HG03139 (cell line): ENCODE measurements around the gene FANCI.
"Not testable (repeated sequence)": the region's sequence is repeated elsewhere in the genome, so short reads cannot be mapped to it uniquely, and the experiment has no call there.

Experiments
- ATAC-seq: cut with Tn5 transposase; IDR thresholded peaks from one replicate; pipeline ENCODE4 v1.9.1; 2021; ENCODE audit not compliant: unreplicated experiment

The FANCI gene

DNA sequence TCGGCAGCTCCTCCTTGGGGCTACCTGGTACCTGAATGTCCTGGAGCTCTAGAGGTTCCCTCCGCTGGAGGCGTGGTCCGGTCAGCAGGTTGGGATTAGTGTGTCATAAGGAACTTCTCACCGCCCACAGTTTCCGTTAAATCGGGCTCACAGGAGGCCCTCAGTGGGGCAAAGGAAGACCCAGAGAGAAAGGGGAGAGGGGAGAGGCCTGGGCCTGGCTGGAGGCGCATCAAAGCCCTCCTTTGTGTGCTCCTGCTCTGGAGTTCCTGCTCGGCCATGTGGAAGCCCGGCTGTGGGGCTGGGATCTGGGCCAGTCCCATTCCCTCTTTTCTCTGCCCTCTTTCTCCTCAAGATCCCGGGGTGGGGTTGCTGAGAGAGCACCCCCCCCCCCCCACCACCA is 22.2 kb upstream of the FANCI start, which contains the start of gene RLBP1:
RLBP1 (minus strand) TSS at position 37 of the 400 bp plus-strand sequence. CDS start 2,604 bp downstream, outside the sequence.
- ATAC-seq: no peak

DNA sequence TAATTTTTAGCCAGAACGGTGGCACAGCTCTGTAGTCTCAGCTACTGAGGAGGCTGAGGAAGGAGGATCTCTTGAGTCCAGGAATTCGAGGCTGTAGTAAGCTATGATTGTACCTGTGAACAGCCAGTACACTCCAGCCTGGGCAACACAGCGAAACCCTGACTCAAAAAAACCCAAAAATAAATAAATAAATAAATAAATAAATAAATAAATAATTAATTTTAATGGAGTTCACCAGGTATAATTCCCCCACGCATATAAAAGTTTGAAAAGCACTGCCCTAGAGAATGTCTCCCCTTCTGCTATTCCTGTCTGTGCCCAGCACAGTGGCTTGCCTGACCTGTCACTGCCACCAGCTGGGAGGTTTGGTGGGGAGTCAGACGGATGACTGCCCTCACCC is 18.2 kb upstream of the FANCI start:
- no peak for ATAC-seq

DNA sequence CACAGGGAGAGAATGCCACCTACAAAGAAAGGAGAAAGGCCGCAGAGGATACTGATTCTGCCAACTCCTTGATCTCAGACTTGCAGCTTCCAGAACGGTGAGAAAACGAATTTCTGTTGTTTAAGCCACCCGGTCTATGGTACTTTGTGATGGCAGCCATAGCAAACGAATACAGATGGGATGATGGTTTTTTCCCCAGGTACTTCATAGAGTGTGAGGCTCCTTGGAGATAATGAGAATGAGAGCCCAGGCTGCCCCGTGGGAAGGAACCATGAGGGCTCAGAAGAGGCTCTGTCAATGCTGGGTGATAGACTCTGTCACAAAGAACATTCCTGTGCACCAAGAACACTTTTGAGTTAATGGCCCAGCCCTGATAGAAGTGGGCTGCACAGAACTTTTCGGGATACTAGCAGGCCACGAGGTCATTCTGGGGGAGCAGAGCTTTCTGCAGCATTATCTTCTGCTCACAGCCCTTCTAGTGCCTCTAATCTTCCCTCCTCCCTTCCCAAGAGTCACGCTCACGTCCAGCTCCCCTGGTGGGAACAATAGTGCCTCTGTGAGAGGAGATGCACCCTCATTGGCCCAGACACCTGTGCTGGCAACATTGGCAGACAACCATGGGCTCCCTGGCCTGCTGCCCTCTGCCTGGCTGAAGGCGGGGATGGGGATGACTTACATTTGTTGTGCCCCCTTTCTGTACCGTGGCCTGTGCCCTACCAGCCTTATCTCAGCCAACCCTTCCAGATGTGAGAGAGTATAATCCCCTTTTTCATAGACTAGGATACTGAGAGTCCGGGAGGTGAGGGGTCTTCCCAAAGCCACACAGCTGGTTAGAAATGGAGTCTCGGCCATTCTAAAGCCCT is 17.2 kb upstream of the FANCI start:
- no peak for ATAC-seq

DNA sequence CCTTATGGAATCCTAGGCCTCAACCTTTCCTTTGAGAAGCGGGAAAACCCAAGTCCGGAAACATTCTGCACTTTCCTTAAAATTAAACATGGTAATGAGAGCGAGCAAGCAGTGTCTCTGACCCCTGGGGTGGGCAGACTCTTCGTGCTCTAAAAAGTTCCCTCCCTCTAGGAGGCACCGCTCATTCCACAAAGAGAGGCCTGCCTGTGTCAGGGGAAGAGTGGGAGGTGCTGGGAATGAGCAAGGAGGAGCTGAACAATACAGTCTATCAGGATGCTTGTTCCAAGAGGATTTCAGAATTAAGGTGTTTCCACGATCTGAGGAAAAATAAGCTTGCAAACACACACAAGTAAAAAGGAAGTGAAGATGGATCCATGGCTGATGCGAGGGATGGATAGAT is 16.4 kb upstream of the FANCI start:
- no peak for ATAC-seq

DNA sequence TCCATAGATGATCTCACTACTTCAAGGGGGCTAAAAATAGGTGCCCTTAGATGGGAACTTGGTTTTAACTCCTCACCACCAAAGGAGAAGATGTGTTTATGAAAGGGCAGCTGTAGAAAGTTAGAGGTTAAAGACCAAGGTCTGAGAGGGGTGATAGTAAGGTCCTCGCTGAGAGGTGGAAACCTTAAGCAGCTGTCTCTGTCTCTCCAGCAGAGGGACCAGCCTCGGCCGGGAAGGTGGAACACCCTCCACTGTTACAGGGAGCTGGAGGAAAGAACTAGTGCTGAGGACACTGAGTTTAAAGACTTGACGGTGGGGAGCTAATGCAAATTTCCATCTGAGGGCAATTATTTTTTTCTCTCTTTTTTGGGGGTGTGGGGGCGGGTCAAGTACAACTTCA is 13.5 kb upstream of the FANCI start:
- no peak for ATAC-seq

DNA sequence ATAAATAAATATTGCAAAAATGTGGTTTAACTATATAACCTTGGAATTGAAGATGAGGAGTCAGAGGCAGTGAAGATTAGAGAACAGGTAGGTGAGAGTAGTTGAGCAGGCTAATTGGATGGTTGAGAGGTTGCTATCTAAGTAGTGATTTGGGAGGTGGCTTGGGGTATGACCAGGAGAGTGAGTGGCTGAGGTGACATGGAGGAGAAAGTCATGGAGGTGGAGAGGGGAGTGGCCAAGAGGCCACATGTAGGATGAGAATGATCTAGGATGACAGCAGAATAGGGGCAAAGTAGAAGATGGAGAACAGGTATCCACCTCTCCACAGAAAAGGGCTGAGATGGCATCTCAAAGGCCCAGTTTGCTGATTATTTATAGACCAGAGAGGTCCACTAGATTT is 11.9 kb upstream of the FANCI start:
- ATAC-seq: no peak

DNA sequence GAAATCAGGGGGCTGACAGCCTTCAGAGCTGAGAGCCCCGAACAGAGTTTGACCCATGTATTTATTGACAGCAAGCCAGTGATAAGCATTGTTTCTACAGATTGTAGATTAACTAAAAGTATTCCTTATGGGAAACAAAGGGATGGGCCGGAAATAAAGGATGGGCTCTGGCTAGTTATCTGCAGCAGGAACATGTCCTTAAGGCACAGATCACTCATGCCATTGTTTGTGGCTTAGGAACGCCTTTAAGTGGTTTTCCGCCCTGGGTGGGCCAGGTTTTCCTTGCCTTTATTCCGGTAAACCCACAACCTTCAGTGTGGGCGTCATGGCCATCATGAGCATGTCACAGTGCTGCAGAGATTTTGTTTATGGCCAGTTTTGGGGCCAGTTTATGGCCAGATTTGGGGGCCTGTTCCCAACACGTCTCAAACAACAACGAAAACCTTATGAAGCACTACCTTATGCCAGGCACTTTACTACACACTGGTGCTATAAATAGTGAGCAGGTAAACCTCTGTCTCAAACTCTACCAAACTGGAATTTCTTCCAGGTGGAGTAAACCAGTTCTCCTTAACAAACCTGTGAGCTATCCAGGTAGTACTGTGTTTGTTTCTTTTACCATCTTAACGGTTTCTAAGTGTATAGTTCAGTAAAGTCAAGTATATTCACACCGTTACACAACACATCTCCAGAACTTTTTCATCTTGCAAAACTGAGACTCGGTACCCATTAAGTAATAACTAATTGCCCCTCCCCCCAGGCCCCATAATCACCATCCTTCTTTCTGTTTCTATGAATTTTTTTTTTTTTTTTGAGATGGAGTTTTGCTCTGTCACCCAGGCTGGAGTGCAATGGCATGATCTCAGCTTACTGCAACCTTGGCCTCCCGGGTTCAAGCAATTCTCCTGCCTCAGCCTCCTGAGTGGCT is 3.6 kb upstream of the FANCI start:
- not testable (repeated sequence) for ATAC-seq

DNA sequence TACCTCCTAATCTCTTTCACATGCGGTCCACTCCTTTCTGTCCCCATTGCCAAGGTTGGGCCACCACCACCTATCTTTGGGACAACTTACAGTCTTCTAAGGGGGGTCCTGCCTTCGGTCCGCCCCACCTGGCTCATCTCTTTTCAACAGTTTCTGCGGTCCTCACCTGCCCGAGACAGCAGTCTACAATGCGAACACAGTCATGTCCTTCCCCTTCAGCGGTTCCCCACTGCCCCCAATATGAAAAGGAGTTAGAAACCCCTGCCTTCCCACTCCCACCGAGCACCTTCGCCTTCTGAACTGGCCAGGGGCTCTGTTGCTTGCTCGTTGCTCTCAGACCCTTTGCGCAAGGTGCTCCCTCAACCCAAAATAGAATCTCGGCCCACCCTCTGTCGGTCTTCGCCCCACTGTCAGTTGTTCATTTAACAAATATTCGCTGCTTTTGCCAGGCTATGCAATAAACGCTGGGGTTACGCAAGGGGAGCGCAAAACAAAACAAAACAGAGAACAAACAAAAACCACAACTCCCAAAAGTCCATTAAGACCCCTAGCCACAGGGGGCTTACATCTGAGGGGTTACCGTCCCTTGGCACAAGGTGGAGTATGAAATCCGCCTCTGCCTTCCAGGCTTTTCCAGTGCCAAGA is 611 bp upstream of the FANCI start:
- ATAC-seq: no peak

DNA sequence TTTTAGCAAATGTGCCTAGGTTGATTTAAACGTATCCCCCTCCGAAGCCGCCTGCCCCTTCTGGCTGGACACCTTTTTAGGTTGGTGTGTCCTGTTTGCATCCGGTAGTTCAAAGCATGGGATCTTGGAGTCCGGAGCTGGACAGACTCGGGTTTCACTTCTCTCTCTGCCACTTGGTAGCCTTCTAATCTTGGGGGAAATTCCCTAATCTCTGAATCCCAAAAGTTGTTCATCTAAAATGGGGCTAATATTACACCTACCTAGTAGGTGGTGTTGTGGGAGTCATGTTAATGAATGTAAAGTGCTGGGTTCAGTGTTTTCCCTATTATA is 760 bp downstream of the FANCI start:
- peak; percentile 17 for ATAC-seq

DNA sequence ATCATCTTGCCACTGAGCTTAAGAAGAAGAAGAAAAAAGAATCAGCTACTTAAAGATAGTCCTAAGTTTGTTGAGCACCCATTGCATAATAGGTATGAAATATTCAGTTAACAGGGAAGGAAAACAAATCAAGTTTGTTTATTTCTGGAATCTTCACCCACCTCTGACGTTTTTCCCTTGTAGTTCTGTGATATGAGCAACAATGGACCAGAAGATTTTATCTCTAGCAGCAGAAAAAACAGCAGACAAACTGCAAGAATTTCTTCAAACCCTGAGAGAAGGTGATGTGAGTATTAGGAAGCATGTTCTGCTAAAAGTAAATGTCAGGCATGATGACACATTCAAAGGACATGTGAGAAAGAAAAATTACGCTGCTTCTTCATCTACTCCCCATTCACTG is 3.7 kb downstream of the FANCI start:
- no peak for ATAC-seq

DNA sequence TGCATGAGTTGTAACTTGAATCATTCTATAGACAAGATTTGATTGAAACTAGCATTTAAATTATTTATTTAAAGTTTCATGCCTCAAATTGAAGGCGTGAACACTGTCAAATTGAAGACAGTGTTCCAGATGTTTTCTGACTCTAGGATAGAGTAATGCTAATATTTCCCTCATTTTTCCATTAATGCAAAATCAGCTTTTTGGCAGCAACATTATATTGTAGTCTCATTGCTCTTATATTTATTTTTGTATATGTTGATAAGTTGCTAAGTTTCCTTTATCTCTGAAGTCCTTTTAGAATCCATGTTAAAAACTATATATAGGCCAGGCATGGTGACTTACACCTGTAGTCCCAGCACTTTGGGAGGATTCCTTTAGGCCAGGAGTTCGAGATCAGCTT is 4.8 kb downstream of the FANCI start:
- no peak for ATAC-seq

DNA sequence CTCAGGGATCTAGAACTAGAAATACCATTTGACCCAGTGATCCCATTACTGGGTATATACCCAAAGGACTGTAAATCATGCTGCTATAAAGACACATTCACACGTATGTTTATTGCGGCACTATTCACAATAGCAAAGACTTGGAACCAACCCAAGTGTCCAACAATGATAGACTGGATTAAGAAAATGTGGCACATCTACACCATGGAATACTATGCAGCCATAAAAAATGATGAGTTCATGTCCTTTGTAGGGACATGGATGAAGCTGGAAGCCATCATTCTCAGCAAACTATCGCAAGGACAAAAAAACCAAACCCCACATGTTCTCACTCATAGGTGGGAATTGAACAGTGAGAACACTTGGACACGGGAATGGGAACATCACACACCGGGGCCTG is 6.4 kb downstream of the FANCI start:
- not testable (repeated sequence) for ATAC-seq

DNA sequence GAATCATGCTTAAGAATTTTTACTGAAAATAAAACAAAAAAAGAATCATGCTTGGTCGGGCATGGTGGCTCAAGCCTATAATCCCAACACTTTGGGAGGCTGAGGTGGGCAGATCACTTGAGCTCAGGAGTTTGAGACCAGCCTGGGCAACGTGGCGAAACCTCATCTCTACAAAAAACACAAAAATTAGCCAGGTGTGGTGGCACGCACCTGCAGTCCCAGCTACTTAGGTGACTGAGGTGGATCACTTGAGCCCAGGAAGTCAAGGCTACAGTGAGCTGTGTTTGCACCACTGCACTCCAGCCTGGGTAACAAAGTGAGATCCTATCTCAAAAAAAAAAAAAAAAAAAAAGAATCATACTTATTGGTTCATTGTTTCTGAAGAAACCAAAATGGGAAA is 33.5 kb downstream of the FANCI start:
- not testable (repeated sequence) for ATAC-seq

DNA sequence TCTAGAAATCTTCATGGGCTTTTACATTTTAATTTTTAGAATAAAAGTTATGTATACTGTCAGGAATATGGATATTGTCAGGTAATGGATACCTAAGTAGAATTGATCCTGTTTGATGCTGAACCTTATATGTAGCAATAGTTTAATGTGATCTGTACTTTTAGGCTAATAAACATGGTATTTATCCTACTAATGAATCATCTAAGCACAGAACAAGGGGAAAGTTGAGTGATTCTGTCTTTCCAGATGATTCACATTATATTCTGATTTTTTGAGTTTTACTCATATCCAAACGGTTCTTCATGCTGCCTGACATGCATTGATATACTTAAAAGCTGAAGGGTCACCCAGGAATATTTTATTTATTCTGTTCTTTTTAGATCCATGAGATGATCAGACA is 34.5 kb downstream of the FANCI start:
- no peak for ATAC-seq

DNA sequence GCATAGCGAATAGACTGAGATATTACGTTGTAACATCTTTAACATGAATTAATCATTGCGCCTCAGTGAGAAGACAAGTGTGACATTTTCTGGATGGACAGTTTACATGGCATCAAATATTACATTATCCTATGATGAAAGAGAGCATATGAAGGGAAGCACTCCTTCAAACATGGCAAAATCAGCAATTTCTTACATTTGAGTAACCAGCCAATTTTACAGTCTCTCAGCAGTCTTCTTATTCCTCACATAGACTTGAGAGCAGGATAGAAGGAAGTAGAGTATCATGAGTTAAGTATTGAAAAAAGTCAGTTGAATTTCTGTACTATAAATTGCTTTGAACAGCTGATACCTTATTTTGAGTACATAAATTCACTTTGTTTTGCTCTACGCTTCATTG is 38.9 kb downstream of the FANCI start:
- ATAC-seq: no peak

DNA sequence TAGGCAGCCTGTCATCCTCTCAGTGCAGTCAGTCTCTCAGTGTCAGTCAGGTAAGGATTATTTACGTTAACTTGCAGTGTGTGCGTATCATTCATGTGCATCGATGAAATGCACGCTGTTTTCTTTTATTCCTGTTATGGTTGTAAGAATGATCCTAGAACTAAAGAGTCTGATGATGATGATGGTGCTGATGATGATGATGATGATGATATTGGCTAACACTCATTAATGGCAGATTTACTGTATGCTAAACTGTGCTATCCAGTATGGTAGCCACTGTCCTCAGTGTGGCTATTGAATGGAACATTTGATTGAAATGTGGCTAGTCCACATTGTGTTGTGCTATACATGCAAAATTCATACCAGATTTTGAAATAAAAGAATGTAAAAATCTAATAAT is 39.4 kb downstream of the FANCI start:
- no peak for ATAC-seq

DNA sequence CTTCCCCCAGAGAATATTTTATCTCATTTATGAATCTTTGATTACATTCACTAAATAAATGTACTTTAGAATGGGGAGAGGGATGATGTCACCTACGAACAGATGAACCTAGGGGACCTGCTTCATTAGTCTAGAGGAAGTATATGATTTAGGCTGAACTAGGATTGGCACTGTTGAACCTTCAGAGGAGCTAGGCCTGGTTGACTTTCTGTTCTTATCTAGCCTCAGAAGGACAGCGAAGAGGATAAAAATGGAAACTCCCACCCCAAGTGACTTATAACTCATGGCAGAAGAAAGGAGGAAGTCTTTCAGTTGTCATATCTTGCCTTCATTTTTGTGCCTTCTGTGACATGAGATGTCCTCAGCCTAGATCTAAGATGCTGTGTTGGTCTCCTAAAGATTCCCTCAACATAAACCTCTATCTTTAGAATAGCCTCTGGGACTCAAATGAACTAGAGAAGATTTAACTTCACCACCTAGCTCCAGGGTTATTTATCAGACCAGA is 48.2 kb downstream of the FANCI start:
- no peak for ATAC-seq

DNA sequence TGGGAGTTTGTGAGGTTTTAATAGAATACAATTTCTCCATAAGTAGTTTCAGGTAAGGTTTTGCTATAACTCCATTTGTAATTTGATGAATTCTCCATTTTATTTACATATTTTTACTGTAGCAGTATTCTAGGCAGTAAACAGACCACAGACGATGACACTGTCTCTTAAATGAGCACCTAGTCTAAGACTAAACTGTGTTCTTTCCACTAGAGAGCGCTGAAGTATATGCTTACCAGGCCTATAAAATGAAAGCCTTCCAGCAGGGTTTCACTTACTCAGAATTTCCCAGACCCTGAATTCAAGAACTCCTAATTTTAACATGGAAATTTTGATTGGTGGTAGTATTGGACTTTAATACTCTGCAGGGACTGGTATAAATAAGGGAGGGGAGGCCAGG is 49.2 kb downstream of the FANCI start:
- ATAC-seq: no peak

DNA sequence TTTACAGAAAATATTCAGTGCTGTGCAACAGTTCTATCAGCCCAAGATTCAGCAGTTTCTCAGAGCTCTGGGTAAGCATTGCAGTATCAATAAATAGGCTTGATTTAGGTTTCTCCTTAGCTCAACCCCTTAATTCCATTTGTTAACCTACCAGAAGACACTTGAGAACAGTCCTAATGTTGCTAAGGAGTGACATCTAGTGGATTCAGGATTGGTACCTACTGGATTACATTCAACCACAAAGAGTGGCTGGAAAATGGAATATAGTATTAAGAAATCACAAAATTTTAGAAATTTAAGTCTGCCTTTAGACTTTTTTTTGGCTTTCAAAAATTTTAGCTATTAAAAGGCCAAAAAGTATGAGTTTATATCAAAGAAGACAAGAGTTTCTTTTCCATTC is 56.1 kb downstream of the FANCI start:
- no peak for ATAC-seq

DNA sequence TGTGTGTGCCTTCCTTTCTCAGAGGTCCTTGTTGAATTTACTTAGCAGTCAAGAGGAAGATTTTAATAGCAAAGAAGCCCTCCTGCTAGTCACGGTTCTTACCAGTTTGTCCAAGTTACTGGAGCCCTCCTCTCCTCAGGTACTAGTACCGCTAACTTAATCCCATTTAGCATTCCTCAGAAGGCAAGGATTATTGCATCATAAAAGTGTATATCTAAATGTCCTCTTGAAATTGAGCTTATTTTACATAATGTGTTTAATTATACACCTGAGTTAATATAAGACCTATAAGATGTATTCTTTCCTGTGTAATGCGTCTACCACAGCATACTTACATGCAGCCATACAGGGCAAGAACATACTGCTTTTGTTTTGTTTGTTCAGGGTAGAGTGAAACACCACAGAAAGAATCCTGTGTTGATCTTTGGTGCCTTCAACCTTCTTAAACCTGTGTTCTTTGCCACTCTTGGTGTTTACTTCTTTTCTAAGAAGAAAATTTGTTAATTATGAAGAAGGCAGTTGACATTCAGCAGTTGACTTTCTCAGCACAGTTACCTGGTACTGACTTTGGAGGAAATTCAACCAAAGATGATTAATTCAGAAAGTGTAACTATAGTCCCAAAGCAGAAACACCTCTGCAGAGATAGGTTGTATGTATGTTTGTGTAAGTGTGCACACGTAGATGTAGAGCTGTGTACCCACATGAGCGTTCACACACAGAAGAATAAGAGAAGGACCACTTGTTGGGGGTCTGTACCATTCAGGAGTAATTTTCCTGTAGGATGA is 57.7 kb downstream of the FANCI start:
- no peak for ATAC-seq

DNA sequence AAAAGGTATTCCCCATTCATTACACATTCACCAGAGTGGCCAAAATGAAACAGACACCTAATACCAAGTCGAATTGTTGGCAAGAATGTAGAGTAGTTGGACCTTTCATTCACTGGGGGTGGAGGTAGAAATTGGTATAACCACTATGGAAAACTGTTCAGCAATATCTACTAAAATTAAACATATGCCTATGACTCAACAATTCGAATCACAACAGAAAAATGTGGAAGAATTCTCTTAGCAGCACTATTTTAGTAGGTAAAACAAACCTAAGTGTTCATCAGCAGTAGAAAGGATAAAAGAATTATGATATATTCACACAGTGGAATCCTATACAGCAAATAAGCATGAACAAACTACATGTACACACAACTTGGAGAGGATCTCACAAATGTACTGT is 60.2 kb downstream of the FANCI start:
- ATAC-seq: no peak
